HEK293 (cell line): ENCODE data around the gene PDLIM5.
"Not testable (repeated sequence)": the region's sequence is repeated elsewhere in the genome, so short reads cannot be mapped to it uniquely, and the experiment has no call there.

Experiments
- CTCF ChIA-PET: fragments of 350-600 bp; formaldehyde crosslinking; extraction: SDS; loops from one replicate; lab custom pipeline; 2021; ENCODE audit warnings: antibody characterized with exemption; lab: Yijun Ruan, JAX
- POLR2A ChIA-PET: fragments of 300-600 bp; formaldehyde crosslinking; extraction: SDS; loops from one replicate; lab custom pipeline; 2020; ENCODE audit warnings: antibody characterized with exemption, inconsistent platforms; lab: Yijun Ruan, JAX
- H3K27ac ChIP-seq: fragments of 200-500 bp; sonication (Bioruptor generic); 2 replicates; pipeline ENCODE4 v1.5.1; 2014; ENCODE audit warnings: low read depth, low read length, control low read depth, inconsistent platforms; ENCODE audit errors: extremely low read depth
- H3K36me3 ChIP-seq, 2 experiments: fragments of 200-500 bp in 1 of 2; sonication (Bioruptor generic) in 1 of 2; 1 replicate in 1 of 2; 2 replicates in 1 of 2; pipeline ENCODE4 v1.5.1; 2014 to 2017; ENCODE audit warnings: inconsistent platforms in 2 of 2, low read length in 2 of 2; ENCODE audit not compliant: control insufficient read depth in 2 of 2, insufficient read depth in 1 of 2
- H3K4me1 ChIP-seq: fragments of 200-500 bp; sonication (Bioruptor generic); 2 replicates; pipeline ENCODE4 v1.5.1; 2014; ENCODE audit warnings: mild to moderate bottlenecking, low read length, inconsistent platforms; ENCODE audit not compliant: control insufficient read depth, insufficient read depth
- H3K4me3 ChIP-seq: 2 replicates; pipeline ENCODE4 v1.5.1; 2011; ENCODE audit warnings: low read depth, mild to moderate bottlenecking, control low read depth, low read length, moderate library complexity
- H3K9me3 ChIP-seq: fragments of 200-500 bp; sonication (Bioruptor generic); 2 replicates; pipeline ENCODE4 v1.5.1; 2014; ENCODE audit warnings: low read depth, low read length, inconsistent platforms; ENCODE audit not compliant: control insufficient read depth, insufficient read depth
- KLF7 ChIP-seq: fragments of 450-650 bp; formaldehyde crosslinking; IDR thresholded peaks from 2 replicates; pipeline ENCODE4 v1.5.1; 2016; ENCODE audit warnings: missing biosample characterization, missing genetic modification characterization, borderline replicate concordance
- ZFP3 ChIP-seq: fragments of 450-650 bp; formaldehyde crosslinking; IDR thresholded peaks from 2 replicates; pipeline ENCODE4 v1.5.1; 2016; ENCODE audit warnings: low read depth, missing biosample characterization, missing genetic modification characterization
- ZNF146 ChIP-seq: fragments of 450-650 bp; formaldehyde crosslinking; IDR thresholded peaks from 2 replicates; pipeline ENCODE4 v1.5.1; 2016; ENCODE audit warnings: missing biosample characterization, missing genetic modification characterization
- ZNF214 ChIP-seq: fragments of 450-650 bp; formaldehyde crosslinking; IDR thresholded peaks from 2 replicates; pipeline ENCODE4 v1.5.1; 2017; ENCODE audit warnings: missing biosample characterization, mild to moderate bottlenecking, missing genetic modification characterization, borderline replicate concordance
- ZNF423 ChIP-seq: fragments of 450-650 bp; formaldehyde crosslinking; IDR thresholded peaks from 2 replicates; pipeline ENCODE4 v1.5.1; 2016; ENCODE audit warnings: missing biosample characterization, missing genetic modification characterization
- ZNF514 ChIP-seq: fragments of 450-650 bp; formaldehyde crosslinking; IDR thresholded peaks from 2 replicates; pipeline ENCODE4 v1.5.1; 2016; ENCODE audit warnings: missing biosample characterization, missing genetic modification characterization
- ZNF707 ChIP-seq: fragments of 450-650 bp; formaldehyde crosslinking; IDR thresholded peaks from 2 replicates; pipeline ENCODE4 v1.5.1; 2016; ENCODE audit warnings: missing biosample characterization, missing genetic modification characterization
- ZNF76 ChIP-seq: fragments of 450-650 bp; formaldehyde crosslinking; IDR thresholded peaks from 2 replicates; pipeline ENCODE4; 2016; ENCODE audit warnings: low read depth, missing biosample characterization, missing genetic modification characterization, borderline replicate concordance
- ZNF777 ChIP-seq: fragments of 450-650 bp; formaldehyde crosslinking; IDR thresholded peaks from 2 replicates; pipeline ENCODE4 v1.5.1; 2017; ENCODE audit warnings: missing biosample characterization, missing genetic modification characterization, borderline replicate concordance
- TF ChIP-seq, protein P1 (sequence below): fragments of 450-650 bp; formaldehyde crosslinking; IDR thresholded peaks from 2 replicates; pipeline ENCODE4 v1.5.1; 2016; ENCODE audit warnings: missing biosample characterization, missing genetic modification characterization, low read depth
- TF ChIP-seq, protein P2 (sequence below): fragments of 450-650 bp; formaldehyde crosslinking; IDR thresholded peaks from 2 replicates; pipeline ENCODE4 v1.5.1; 2017; ENCODE audit warnings: missing biosample characterization, missing genetic modification characterization
- TF ChIP-seq, protein P3 (sequence below): fragments of 450-650 bp; formaldehyde crosslinking; IDR thresholded peaks from 2 replicates; pipeline ENCODE4 v1.5.1; 2016; ENCODE audit warnings: missing biosample characterization, missing genetic modification characterization
- TF ChIP-seq, protein P4 (sequence below): fragments of 450-650 bp; formaldehyde crosslinking; IDR thresholded peaks from 2 replicates; pipeline ENCODE4 v1.5.1; 2016; ENCODE audit warnings: missing biosample characterization, missing genetic modification characterization

The PDLIM5 gene

DNA sequence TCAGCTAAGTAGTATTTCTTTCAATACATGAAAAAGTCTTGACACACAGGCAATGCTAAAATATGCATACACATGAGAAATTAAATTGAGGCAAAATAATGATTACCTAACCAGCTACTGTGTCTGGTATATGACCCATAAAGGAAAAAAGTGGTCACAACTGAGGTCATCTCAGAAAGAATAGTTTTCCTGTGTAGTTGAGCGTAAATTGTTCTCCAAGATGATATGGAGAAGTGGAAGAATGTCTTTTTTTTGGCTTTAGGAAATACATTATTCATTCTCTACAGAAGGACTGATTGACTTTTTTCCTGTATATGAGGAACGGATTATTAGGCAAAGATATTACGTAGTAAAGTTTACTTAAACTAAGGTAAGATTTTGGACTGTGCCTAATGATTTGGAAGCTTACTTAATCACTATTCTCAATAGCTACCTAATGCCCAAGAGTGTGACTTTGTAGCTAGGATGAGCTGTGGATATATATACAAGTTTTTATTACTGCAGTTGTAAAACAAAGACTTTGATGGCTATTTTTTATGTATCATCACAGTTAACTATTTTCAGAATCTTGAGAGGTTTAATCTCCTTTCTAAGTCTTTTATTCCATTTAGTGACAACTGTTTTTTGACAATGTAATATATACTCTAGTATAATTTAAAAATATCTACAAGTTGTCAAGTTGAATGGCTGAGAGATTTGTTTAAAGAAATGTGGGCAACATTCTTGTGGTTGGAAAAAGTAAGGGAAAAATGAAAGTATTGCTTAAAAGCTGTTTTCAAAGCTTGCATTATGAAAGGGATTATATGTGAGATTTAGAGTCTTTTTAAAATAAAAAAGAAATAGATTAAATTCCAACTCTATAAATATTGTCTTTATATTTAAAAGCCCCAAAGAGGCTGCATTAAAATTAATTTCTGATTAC lies 100.2 kb downstream of the PDLIM5 start:
- no peaks in the 10 kb centered on the region for H3K9me3 ChIP-seq
- no peaks in the 10 kb centered on the region for H3K4me1 ChIP-seq
- ChIA-PET POLR2A (no interaction called here), CTCF (no interaction called here)
- no peak overlapping the region for H3K27ac ChIP-seq
- H3K4me3 ChIP-seq, result no peak overlapping the region
- no peaks in the 10 kb centered on the region for H3K36me3 ChIP-seq
- TF ChIP-seq, protein P1, sequence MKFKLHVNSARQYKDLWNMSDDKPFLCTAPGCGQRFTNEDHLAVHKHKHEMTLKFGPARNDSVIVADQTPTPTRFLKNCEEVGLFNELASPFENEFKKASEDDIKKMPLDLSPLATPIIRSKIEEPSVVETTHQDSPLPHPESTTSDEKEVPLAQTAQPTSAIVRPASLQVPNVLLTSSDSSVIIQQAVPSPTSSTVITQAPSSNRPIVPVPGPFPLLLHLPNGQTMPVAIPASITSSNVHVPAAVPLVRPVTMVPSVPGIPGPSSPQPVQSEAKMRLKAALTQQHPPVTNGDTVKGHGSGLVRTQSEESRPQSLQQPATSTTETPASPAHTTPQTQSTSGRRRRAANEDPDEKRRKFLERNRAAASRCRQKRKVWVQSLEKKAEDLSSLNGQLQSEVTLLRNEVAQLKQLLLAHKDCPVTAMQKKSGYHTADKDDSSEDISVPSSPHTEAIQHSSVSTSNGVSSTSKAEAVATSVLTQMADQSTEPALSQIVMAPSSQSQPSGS (tag by site-specific recombination), result 0 out of 2 replicates have a peak, but pooled peaks have one; percentile 16
- TF ChIP-seq, protein P2, sequence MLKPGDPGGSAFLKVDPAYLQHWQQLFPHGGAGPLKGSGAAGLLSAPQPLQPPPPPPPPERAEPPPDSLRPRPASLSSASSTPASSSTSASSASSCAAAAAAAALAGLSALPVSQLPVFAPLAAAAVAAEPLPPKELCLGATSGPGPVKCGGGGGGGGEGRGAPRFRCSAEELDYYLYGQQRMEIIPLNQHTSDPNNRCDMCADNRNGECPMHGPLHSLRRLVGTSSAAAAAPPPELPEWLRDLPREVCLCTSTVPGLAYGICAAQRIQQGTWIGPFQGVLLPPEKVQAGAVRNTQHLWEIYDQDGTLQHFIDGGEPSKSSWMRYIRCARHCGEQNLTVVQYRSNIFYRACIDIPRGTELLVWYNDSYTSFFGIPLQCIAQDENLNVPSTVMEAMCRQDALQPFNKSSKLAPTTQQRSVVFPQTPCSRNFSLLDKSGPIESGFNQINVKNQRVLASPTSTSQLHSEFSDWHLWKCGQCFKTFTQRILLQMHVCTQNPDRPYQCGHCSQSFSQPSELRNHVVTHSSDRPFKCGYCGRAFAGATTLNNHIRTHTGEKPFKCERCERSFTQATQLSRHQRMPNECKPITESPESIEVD (tag by site-specific recombination), result peak; percentile 85
- TF ChIP-seq ZNF707 (tag by site-specific recombination), result no peak
- TF ChIP-seq, all 188 proteins: peak for 2

DNA sequence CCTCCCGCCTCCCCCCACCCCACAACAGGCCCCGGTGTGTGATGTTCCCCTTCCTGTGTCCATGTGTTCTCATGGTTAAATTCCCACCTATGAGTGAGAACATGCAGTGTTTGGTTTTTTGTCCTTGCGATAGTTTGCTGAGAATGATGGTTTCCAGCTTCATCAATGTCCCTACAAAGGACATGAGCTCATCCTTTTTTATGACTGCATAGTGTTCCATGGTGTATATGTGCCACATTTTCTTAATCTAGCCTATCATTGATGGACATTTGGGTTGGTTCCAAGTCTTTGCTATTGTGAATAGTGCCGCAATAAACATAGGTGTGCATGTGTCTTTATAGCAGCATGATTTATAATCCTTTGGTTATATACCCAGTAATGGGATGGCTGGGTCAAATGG lies 104.3 kb downstream of the PDLIM5 start:
- POLR2A ChIA-PET, H3K36me3 ChIP-seq, H3K4me1 ChIP-seq, CTCF ChIA-PET, H3K4me3 ChIP-seq, H3K9me3 ChIP-seq, H3K27ac ChIP-seq: not testable (repeated sequence)
- TF ChIP-seq ZNF146 (tag by site-specific recombination) (peak; percentile 54), ZNF214 (tag by site-specific recombination) (peak; percentile 81)
- TF ChIP-seq, protein P3, sequence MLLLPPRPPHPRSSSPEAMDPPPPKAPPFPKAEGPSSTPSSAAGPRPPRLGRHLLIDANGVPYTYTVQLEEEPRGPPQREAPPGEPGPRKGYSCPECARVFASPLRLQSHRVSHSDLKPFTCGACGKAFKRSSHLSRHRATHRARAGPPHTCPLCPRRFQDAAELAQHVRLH (tag by site-specific recombination), result 0 out of 2 replicates have a peak, but pooled peaks have one; percentile 13

DNA sequence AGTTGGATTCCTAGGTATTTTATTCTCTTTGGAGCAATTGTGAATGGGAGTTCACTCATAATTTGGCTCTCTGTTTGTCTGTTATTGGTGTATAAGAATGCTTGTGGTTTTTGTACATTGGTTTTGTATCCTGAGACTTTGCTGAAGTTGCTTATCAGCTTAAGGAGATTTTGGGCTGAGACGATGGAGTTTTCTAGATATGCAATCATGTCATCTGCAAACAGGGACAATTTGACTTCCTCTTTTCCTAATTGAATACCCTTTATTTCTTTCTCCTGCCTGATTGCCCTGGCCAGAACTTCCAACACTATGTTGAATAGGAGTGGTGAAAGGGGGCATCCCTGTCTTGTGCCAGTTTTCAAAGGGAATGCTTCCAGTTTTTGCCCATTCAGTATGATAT lies 105.9 kb downstream of the PDLIM5 start:
- H3K36me3 ChIP-seq, H3K27ac ChIP-seq, CTCF ChIA-PET, H3K9me3 ChIP-seq, POLR2A ChIA-PET, H3K4me1 ChIP-seq, H3K4me3 ChIP-seq: not testable (repeated sequence)

DNA sequence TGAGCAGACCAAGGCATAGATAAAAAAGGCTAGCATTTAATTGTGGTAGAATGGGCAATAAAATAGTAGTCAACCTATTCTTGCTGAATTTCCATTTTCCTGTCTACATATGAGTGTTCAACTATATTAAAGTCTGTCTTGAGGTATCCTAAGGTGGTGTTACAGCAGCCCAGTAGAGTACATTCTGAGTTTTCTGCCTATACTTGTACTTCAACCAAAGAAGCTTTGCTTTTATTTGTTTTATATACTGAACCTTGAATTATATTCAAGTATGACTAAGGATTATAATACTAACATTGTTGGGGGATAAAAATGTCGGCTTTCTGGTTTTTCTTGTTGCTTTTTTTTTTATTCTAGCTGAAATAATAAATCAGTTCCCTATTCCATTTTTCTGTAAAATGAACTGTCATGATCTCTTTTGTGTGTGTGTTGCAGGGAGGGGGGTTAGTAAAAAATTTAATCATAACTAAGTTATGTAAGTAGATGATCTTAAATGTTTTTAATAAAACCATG lies 106.7 kb downstream of the PDLIM5 start:
- Histone ChIP-seq H3K9me3 (no peaks in the 10 kb centered on the region), H3K27ac (no peak overlapping the region), H3K4me3 (no peak overlapping the region), H3K36me3 (no peaks in the 10 kb centered on the region), H3K4me1 (no peaks in the 10 kb centered on the region)
- CTCF ChIA-PET, result no interaction called here
- POLR2A ChIA-PET, result no interaction called here
- no peak for TF ChIP-seq KLF7
- TF ChIP-seq ZNF777 (tag by site-specific recombination), result no peak
- TF ChIP-seq, protein P4, sequence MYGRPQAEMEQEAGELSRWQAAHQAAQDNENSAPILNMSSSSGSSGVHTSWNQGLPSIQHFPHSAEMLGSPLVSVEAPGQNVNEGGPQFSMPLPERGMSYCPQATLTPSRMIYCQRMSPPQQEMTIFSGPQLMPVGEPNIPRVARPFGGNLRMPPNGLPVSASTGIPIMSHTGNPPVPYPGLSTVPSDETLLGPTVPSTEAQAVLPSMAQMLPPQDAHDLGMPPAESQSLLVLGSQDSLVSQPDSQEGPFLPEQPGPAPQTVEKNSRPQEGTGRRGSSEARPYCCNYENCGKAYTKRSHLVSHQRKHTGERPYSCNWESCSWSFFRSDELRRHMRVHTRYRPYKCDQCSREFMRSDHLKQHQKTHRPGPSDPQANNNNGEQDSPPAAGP (tag by site-specific recombination), result no peak
- no peak for TF ChIP-seq ZNF76
- no peak for TF ChIP-seq ZFP3
- TF ChIP-seq ZNF514, result no peak
- no peak for TF ChIP-seq ZNF423 (tag by site-specific recombination)
